ENCODE data around the gene AMTN. TPM values are rescaled to one million over a fixed set of nuclear protein-coding genes. Genes with fewer than 3 reads are reported as not detected.

Gene AMTN
- total RNA-seq, 4 donors from 2014 or later: not detected

DNA sequence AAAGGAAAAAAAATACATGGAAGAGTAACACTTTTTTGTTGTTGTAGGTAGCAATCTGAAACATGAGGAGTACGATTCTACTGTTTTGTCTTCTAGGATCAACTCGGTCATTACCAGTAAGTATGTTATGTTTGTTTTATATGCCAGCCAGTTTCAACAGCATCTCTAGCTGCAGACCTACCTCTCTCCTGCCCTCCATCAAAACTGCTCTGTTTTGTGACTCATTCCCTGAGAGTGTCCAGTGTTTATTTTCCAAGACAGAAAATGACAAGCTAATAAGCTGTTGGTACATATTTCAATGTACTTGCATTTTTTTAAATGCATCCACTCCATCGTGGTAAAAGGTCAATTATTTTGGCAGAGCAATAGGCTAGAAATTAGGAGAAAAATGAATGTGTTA, 347 bp downstream of the AMTN start:
- no peaks in the 10 kb centered on the region for H3K4me1 ChIP-seq
- intact Hi-C loops (cut with DNase I): no loop called here
- no peak for TF ChIP-seq POLR2A (IDR thresholded peaks at IDR 0.05)
- TF ChIP-seq, protein P1, sequence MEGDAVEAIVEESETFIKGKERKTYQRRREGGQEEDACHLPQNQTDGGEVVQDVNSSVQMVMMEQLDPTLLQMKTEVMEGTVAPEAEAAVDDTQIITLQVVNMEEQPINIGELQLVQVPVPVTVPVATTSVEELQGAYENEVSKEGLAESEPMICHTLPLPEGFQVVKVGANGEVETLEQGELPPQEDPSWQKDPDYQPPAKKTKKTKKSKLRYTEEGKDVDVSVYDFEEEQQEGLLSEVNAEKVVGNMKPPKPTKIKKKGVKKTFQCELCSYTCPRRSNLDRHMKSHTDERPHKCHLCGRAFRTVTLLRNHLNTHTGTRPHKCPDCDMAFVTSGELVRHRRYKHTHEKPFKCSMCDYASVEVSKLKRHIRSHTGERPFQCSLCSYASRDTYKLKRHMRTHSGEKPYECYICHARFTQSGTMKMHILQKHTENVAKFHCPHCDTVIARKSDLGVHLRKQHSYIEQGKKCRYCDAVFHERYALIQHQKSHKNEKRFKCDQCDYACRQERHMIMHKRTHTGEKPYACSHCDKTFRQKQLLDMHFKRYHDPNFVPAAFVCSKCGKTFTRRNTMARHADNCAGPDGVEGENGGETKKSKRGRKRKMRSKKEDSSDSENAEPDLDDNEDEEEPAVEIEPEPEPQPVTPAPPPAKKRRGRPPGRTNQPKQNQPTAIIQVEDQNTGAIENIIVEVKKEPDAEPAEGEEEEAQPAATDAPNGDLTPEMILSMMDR (IDR thresholded peaks at IDR 0.05): no peak
- H3K9me3 ChIP-seq: no peaks in the 10 kb centered on the region
- 19 to 34% methylated on average over 3 of the region's 3 CpGs for WGBS, 2 donors
- no peaks in the 10 kb centered on the region for H3K27me3 ChIP-seq
- H3K36me3 ChIP-seq: no peaks in the 10 kb centered on the region
- DNase-seq: no peak
- no peak overlapping the region for H3K27ac ChIP-seq
- H3K4me3 ChIP-seq (replicated peaks in 1 of 3): no peak overlapping the region

DNA sequence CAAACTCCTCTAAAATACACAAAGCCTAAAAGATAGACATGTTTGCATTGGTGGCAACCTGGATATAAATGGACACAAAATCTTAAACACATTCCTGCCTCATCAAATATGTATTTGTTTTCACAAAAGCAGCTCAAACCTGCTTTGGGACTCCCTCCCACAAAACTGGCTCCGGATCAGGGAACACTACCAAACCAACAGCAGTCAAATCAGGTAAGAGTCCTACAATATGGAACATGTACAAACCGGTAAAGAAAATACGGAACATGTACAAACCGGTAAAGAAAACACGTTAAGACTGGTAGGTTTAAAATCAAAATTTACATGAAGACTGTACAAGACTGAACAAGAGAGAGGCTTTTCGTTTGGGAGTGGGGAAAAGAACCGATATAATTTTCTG, 4.3 kb downstream of the AMTN start:
- H3K27ac ChIP-seq: no peak overlapping the region
- H3K9me3 ChIP-seq: no peaks in the 10 kb centered on the region
- TF ChIP-seq, protein P1 (IDR thresholded peaks at IDR 0.05): no peak
- no peaks in the 10 kb centered on the region for H3K27me3 ChIP-seq
- 86 to 91% methylated on average over 7 of the region's 7 CpGs for WGBS, 2 donors
- H3K36me3 ChIP-seq: no peaks in the 10 kb centered on the region
- no peak overlapping the region for H3K4me3 ChIP-seq (replicated peaks in 1 of 3)
- no peaks in the 10 kb centered on the region for H3K4me1 ChIP-seq
- intact Hi-C loops (cut with DNase I): no loop called here
- DNase-seq: no peak

DNA sequence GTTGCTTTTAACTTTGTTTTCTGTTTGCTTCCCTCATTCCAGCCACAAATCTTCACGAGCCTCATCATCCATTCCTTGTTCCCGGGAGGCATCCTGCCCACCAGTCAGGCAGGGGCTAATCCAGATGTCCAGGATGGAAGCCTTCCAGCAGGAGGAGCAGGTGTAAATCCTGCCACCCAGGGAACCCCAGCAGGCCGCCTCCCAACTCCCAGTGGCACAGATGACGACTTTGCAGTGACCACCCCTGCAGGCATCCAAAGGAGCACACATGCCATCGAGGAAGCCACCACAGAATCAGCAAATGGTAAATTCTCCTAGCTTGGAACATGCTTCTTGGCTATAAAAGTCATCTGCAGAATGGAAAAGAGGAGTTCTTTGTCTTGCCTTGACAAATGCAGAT, 12.6 kb downstream of the AMTN start:
- 67 to 74% methylated on average over 5 of the region's 5 CpGs for WGBS, 2 donors
- no peaks in the 10 kb centered on the region for H3K9me3 ChIP-seq
- intact Hi-C loops (cut with DNase I): no loop called here
- TF ChIP-seq, protein P1 (IDR thresholded peaks at IDR 0.05): no peak
- TF ChIP-seq POLR2A (IDR thresholded peaks at IDR 0.05): no peak
- no peak overlapping the region for H3K27ac ChIP-seq
- no peaks in the 10 kb centered on the region for H3K36me3 ChIP-seq
- no peaks in the 10 kb centered on the region for H3K4me1 ChIP-seq
- no peaks in the 10 kb centered on the region for H3K27me3 ChIP-seq
- H3K4me3 ChIP-seq (replicated peaks in 1 of 3): no peak overlapping the region
- no peak for DNase-seq

DNA sequence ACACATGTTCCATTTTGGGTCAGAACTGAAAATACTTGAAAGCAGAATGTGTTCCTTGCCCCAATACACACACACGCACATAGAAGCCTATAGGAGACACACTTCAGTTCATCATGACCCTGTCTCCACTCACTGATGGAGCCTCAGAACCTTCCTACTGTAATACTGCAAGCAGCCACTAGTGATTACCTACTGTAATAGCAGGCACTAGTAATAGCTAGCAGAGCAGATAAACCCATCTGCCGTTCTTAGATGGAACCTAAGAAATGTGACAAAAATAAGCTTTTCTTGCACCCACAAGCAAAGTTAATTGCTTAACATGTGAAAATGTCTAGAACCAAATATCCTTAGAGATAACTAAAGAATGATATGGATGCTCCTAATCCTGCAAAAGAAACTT, 13.6 kb downstream of the AMTN start:
- TF ChIP-seq, protein P1 (IDR thresholded peaks at IDR 0.05): no peak
- TF ChIP-seq POLR2A (IDR thresholded peaks at IDR 0.05): no peak
- Histone ChIP-seq H3K36me3 (no peaks in the 10 kb centered on the region), H3K4me3 (replicated peaks in 1 of 3) (no peak overlapping the region), H3K27ac (no peak overlapping the region), H3K27me3 (no peaks in the 10 kb centered on the region), H3K4me1 (no peaks in the 10 kb centered on the region), H3K9me3 (no peaks in the 10 kb centered on the region)
- no peak for DNase-seq
- intact Hi-C loops (cut with DNase I): no loop called here
- 56 to 80% methylated on average over 2 of the region's 2 CpGs for WGBS, 2 donors

DNA sequence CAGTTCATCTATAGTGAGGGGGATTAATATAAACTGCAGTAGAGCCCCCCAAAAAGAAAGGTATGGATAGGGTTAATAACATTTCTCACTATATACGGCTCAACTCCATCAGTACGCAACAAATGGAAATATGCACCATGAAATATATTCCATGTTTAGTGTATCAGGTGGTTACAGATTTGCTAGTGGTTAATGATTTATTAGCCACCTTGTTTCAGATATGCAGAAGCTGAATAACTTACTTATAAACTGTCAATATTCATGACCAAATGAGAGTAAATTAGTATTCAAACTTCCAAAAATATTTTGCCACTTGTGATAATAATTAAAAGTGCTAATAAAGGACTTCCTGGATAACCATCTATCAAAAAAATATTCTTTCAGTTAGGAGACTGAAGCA, 14.8 kb downstream of the AMTN start:
- Histone ChIP-seq H3K36me3 (no peaks in the 10 kb centered on the region), H3K4me3 (replicated peaks in 1 of 3) (no peak overlapping the region), H3K27ac (no peak overlapping the region), H3K9me3 (no peaks in the 10 kb centered on the region), H3K27me3 (no peaks in the 10 kb centered on the region), H3K4me1 (no peaks in the 10 kb centered on the region)
- TF ChIP-seq, protein P1 (IDR thresholded peaks at IDR 0.05): no peak
- no peak for TF ChIP-seq POLR2A (IDR thresholded peaks at IDR 0.05)
- no peak for DNase-seq
- intact Hi-C loops (cut with DNase I): no loop called here
- 82% methylated on average over 2 of the region's 2 CpGs for WGBS, 2 donors
